Keratinocyte (primary cell): ENCODE data around the gene VEGFB. TPM values are rescaled to one million over a fixed set of nuclear protein-coding genes. Genes with fewer than 3 reads are reported as not detected.

Experiments used
- DNase-seq: peaks from one replicate; pipeline ENCODE4 v3.0.0-alpha.2; 2011; ENCODE audit warnings: low read depth, missing footprints, low spot score
- FAIRE-seq: peaks from 2 replicates; lab custom pipeline; 2011; peaks lifted over from hg19 to GRCh38; lab: Jason Lieb, UNC
- H2AFZ ChIP-seq: 2 replicates; pipeline ENCODE4 v1.6.0; 2012; ENCODE audit warnings: low read length, control low read depth, inconsistent platforms; ENCODE audit not compliant: control insufficient read depth
- H3K27ac ChIP-seq: 2 replicates; pipeline ENCODE4 v1.5.1; 2011; ENCODE audit warnings: low read length; ENCODE audit not compliant: control insufficient read depth, insufficient read depth
- H3K27me3 ChIP-seq: 3 replicates; pipeline ENCODE4 v1.6.0; 2011; ENCODE audit warnings: low read length; ENCODE audit not compliant: control insufficient read depth, insufficient read depth; ENCODE audit errors: extremely low read depth
- H3K36me3 ChIP-seq, 2 experiments: 2 replicates in 1 of 2; 3 replicates in 1 of 2; pipeline ENCODE4 v1.5.1; 2011; ENCODE audit warnings: low read length in 2 of 2, mild to moderate bottlenecking in 1 of 2; ENCODE audit not compliant: control insufficient read depth in 2 of 2, insufficient read depth in 2 of 2; ENCODE audit errors: extremely low read depth in 1 of 2
- H3K4me1 ChIP-seq: 3 replicates; pipeline ENCODE4 v1.5.1; 2011; ENCODE audit warnings: low read length; ENCODE audit not compliant: control insufficient read depth, insufficient read depth; ENCODE audit errors: extremely low read depth
- H3K4me2 ChIP-seq: 3 replicates; pipeline ENCODE4 v1.6.0; 2011; ENCODE audit warnings: low read depth, low read length; ENCODE audit not compliant: control insufficient read depth, insufficient read depth; ENCODE audit errors: extremely low read depth
- H3K4me3 ChIP-seq, 3 experiments: fragments of 200-600 bp in 1 of 3; sonication (generic) in 1 of 3; 2 replicates in 2 of 3; 3 replicates in 1 of 3; pipeline ENCODE4 v1.5.1; 2011 to 2016; ENCODE audit warnings: low read length in 3 of 3, mild to moderate bottlenecking in 3 of 3, control low read depth in 2 of 3, inconsistent platforms in 1 of 3, low read depth in 1 of 3, mixed read lengths in 1 of 3, mixed run types in 1 of 3, moderate library complexity in 1 of 3; ENCODE audit not compliant: control insufficient read depth in 2 of 3, insufficient read depth in 2 of 3; ENCODE audit errors: extremely low read depth in 1 of 3
- H3K79me2 ChIP-seq: 2 replicates; pipeline ENCODE4 v1.6.0; 2012; ENCODE audit warnings: low read length; ENCODE audit not compliant: control insufficient read depth, insufficient read depth
- H3K9ac ChIP-seq: 3 replicates; pipeline ENCODE4 v1.6.0; 2011; ENCODE audit warnings: low read length; ENCODE audit not compliant: control insufficient read depth, insufficient read depth; ENCODE audit errors: extremely low read depth
- H3K9me1 ChIP-seq: 3 replicates; pipeline ENCODE4 v1.6.0; 2011; ENCODE audit warnings: low read length; ENCODE audit not compliant: control insufficient read depth, insufficient read depth; ENCODE audit errors: extremely low read depth
- H3K9me3 ChIP-seq: 2 replicates; pipeline ENCODE4 v1.5.1; 2012; ENCODE audit warnings: low read depth, low read length; ENCODE audit not compliant: control insufficient read depth
- H4K20me1 ChIP-seq: 3 replicates; pipeline ENCODE4 v1.6.0; 2011; ENCODE audit warnings: low read length; ENCODE audit not compliant: control insufficient read depth, insufficient read depth; ENCODE audit errors: extremely low read depth
- EZH2 ChIP-seq: IDR thresholded peaks from one replicate; pipeline ENCODE4 v1.6.1; 2012; ENCODE audit warnings: inconsistent platforms, mild to moderate bottlenecking, low read length, moderate library complexity
- dilution Hi-C: fragments of 300-500 bp; cut with MboI; formaldehyde crosslinking; loops from one replicate; pipeline ENCODE4 v1.7.0; 2020; ENCODE audit warnings: low sequenced_read_pairs; ENCODE audit not compliant: extremely low pct_ligation_motif_present
- polyA plus RNA-seq, 5 experiments: library from polyadenylated mRNA; depleted of rRNA in 3 of 5; stranded (reverse) in 3 of 5; stranded (forward) in 1 of 5; unstranded in 1 of 5; fragments of >200 nt; gene quantifications; 1 replicate in 1 of 5; 2 replicates in 3 of 5; 3 replicates in 1 of 5; pipeline versions ENCODE4 v1.2.1 to v1.2.3, GENCODE V29; 2011 to 2012; ENCODE audit warnings: missing spikeins in 2 of 5, low read depth in 1 of 5, low replicate concordance in 1 of 5
- TF ChIP-seq, protein P1 (sequence below), 3 experiments: IDR thresholded peaks in 1 of 3; conservative IDR thresholded peaks in 1 of 3; optimal IDR thresholded peaks in 1 of 3; 2 replicates in 2 of 3; 3 replicates in 1 of 3; pipeline versions ENCODE3 to v1.5.1; 2011; ENCODE audit warnings: low read length in 3 of 3, mild to moderate bottlenecking in 3 of 3, moderate library complexity in 2 of 3, control low read depth in 1 of 3, inconsistent platforms in 1 of 3; ENCODE audit not compliant: insufficient read depth in 2 of 3; ENCODE audit errors: extremely low read depth in 1 of 3

Gene VEGFB
- polyA plus RNA-seq, 1 donor (not counting 4 experiments of a cell fraction or from before 2014, with no cell fraction given), result 10.0 TPM

DNA sequence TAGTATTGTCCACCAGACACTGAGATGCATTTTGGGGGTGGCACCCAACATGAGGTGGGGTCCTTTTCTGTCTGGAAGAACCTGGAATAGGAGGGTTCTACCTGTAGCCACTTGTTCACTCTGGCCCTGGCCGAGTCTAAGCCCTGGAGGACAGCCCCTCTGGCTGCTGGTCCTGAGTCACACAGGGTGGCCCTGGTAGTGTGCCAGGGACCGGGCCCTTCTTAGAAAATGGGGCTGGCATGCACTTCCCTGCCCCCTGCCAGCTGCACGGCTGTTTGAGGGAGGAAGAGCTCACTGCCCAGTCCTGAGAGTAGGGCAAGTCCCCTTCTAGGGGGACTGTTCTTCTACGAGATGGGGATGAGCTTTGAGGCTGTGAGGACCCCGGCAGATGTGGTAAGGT is 19.1 kb downstream of the VEGFB start:
- Histone ChIP-seq H3K36me3 (peaks cover 22 to 32% of the 10 kb centered on the region in 2 experiments), H2AFZ (no peak overlapping the region), H3K27me3 (no peaks in the 10 kb centered on the region), H3K79me2 (peaks cover 41% of the 10 kb centered on the region), H3K27ac (no peak overlapping the region), H3K9me3 (no peaks in the 10 kb centered on the region), H3K4me3 (peak overlapping the region in 1 of 3 experiments; percentile 96), H3K9me1 (no peaks in the 10 kb centered on the region), H3K4me2 (peak overlapping the region; percentile 87), H4K20me1 (peaks cover 8% of the 10 kb centered on the region), H3K9ac (peak overlapping the region; percentile 28), H3K4me1 (peaks cover 20% of the 10 kb centered on the region)
- FAIRE-seq (no peak), DNase-seq (no peak)
- dilution Hi-C loops, result no loop called here
- TF ChIP-seq, protein P1, sequence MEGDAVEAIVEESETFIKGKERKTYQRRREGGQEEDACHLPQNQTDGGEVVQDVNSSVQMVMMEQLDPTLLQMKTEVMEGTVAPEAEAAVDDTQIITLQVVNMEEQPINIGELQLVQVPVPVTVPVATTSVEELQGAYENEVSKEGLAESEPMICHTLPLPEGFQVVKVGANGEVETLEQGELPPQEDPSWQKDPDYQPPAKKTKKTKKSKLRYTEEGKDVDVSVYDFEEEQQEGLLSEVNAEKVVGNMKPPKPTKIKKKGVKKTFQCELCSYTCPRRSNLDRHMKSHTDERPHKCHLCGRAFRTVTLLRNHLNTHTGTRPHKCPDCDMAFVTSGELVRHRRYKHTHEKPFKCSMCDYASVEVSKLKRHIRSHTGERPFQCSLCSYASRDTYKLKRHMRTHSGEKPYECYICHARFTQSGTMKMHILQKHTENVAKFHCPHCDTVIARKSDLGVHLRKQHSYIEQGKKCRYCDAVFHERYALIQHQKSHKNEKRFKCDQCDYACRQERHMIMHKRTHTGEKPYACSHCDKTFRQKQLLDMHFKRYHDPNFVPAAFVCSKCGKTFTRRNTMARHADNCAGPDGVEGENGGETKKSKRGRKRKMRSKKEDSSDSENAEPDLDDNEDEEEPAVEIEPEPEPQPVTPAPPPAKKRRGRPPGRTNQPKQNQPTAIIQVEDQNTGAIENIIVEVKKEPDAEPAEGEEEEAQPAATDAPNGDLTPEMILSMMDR (optimal IDR thresholded peaks at IDR 0.05 in 1 of 3, IDR thresholded peaks at IDR 0.05 in 1 of 3, conservative IDR thresholded peaks at IDR 0.05 in 1 of 3; ENCODE audit: extremely low read depth in 1 of 3, insufficient read depth in 2 of 3, low read length in 3 of 3), result no peak
- TF ChIP-seq EZH2, result no peak

DNA sequence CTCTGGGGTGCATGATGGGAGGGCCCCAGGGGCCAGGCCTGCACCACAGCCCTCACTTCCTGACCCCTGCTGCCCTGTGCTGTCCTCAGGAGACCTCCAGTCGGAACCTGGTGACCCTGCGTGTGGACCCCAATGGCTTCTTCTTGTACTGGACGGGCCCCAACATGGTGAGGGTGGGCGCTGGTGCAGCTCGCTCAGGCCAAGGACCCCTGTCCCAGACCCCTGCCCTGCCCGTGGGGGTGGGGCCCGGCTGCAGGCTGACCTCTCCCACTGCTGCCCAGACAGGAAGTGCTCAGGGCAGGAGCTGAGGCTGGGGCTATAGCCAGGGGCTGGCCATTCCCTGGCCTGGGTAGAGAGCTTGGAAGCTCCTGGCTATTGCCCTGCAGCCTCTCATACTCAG is 19.9 kb downstream of the VEGFB start:
- peaks cover 26 to 41% of the 10 kb centered on the region in 2 experiments for H3K36me3 ChIP-seq

More for the DNA sequence above, 19.9 kb downstream of the VEGFB start:
- Histone ChIP-seq H3K9me3 (no peaks in the 10 kb centered on the region), H3K4me2 (no peak overlapping the region), H3K9me1 (no peaks in the 10 kb centered on the region), H3K27me3 (no peaks in the 10 kb centered on the region), H3K79me2 (peaks cover 45% of the 10 kb centered on the region), H3K4me1 (peaks cover 20% of the 10 kb centered on the region), H3K9ac (no peak overlapping the region), H3K4me3 (no peak overlapping the region), H2AFZ (no peak overlapping the region), H3K27ac (no peak overlapping the region), H4K20me1 (peaks cover 8% of the 10 kb centered on the region)
- no peak for TF ChIP-seq EZH2
- TF ChIP-seq, protein P1 (optimal IDR thresholded peaks at IDR 0.05 in 1 of 3, IDR thresholded peaks at IDR 0.05 in 1 of 3, conservative IDR thresholded peaks at IDR 0.05 in 1 of 3; ENCODE audit: extremely low read depth in 1 of 3, insufficient read depth in 2 of 3, low read length in 3 of 3), result no peak
- no peak for DNase-seq
- no peak for FAIRE-seq
- dilution Hi-C loops, result no loop called here
